ENCODE results near the gene PTPRM. TPM values are rescaled to one million over a fixed set of nuclear protein-coding genes. Genes with fewer than 3 reads are reported as not detected.

PTPRM gene
- total RNA-seq, 1 experiment from 2014 or later, result 100.0 TPM

DNA sequence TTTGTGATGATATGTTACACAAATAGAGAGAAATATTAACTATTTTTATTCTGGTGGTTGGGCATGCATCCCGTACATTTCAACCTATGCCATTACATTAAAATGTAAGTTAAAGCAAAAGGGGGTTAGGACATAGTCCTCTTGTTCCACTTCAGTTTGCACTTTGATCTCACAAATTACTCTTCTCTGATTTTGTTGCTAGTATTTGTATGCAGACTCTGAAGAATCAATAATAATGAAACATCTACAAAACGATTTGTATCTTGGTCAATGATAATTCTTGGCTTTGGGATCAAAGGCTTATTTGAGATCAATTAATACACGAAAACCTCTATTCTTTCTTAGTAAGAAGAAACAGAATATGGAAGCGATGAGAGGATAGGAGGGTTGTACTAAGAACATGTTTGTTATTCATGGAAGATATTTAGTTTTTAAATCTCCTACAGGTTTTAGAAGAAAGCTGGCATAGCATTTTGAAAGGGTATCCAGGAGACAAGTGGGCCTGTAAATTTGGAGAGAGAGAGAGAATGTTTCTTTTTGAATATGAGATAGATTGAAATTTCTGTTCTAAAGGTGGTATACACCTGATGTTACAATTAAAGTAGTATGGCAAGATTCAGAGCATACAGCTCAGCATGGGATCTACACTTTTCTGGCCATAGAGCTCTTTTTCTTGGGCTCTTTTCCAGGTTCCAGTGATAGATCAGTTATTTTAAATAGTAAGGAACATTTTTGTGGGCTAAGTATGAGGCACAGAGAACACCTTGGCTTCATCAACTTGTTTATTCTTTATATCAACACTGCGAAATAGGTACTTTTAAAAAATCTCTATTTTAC, 347.9 kb downstream of the PTPRM start:
- ChIA-PET POLR2A (no interaction called here), CTCF (no interaction called here)
- Histone ChIP-seq H3K9me3 (no peaks in the 10 kb centered on the region), H3K27me3 (replicated peaks; ENCODE audit: control insufficient read depth, insufficient read depth, low read length) (no peaks in the 10 kb centered on the region), H3K36me3 (ENCODE audit: control insufficient read depth, insufficient read depth, low read length) (no peaks in the 10 kb centered on the region; the same call in 1 of the 2 replicates), H3K4me3 (ENCODE audit: low read depth, low read length) (no peak overlapping the region), H3K4me1 (peaks cover under 1% of the 10 kb centered on the region; the same call in 1 of the 2 replicates)
- intact Hi-C loops (cut with micrococcal nuclease; ENCODE audit: unreplicated experiment), result no loop called here
- H3K4me1 Mint-ChIP-seq (ENCODE audit: low read depth, unreplicated experiment), result peaks cover 8% of the 10 kb centered on the region
- no TSS peak for BruUV-seq (replicated peaks)
- no peak overlapping the region for H3K27ac Mint-ChIP-seq (ENCODE audit: unreplicated experiment)
- H3K36me3 Mint-ChIP-seq (ENCODE audit: insufficient read depth, unreplicated experiment), result peaks cover 7% of the 10 kb centered on the region
- H3K27me3 Mint-ChIP-seq (ENCODE audit: insufficient read depth, unreplicated experiment), result no peaks in the 10 kb centered on the region
- peaks cover 5% of the 10 kb centered on the region for H3K9me3 Mint-ChIP-seq (ENCODE audit: unreplicated experiment)
- no peak overlapping the region for H3K4me3 Mint-ChIP-seq (ENCODE audit: unreplicated experiment)
- DNase-seq, result no peak
- TF ChIP-seq, protein P1, sequence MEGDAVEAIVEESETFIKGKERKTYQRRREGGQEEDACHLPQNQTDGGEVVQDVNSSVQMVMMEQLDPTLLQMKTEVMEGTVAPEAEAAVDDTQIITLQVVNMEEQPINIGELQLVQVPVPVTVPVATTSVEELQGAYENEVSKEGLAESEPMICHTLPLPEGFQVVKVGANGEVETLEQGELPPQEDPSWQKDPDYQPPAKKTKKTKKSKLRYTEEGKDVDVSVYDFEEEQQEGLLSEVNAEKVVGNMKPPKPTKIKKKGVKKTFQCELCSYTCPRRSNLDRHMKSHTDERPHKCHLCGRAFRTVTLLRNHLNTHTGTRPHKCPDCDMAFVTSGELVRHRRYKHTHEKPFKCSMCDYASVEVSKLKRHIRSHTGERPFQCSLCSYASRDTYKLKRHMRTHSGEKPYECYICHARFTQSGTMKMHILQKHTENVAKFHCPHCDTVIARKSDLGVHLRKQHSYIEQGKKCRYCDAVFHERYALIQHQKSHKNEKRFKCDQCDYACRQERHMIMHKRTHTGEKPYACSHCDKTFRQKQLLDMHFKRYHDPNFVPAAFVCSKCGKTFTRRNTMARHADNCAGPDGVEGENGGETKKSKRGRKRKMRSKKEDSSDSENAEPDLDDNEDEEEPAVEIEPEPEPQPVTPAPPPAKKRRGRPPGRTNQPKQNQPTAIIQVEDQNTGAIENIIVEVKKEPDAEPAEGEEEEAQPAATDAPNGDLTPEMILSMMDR (IDR thresholded peaks at IDR 0.05; ENCODE audit: insufficient read depth in 1 of 2, low read depth in 1 of 2, low read length in 1 of 2, severe bottlenecking in 1 of 2, unreplicated experiment in 1 of 2), result no peak

DNA sequence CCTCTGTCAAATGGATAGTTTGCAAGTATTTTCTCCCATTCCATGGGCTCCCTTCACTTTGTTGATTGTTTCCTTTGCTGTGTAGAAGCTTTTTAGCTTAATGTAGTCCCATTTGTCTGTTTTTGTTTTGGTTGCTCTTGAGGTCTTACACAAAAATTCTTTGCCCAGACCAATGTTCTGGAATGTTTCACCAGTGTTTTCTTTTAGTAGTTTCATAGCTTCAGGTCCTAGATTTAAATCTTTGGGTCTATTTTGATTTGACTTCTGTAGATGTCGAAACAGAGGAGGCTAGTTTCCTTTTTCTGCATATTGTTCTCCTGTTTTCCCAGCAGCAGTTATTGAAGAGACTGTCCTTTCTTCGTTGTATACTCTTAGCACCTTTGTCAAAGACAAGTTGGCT, 351.6 kb downstream of the PTPRM start:
- Histone ChIP-seq H3K36me3 (ENCODE audit: control insufficient read depth, insufficient read depth, low read length) (no peaks in the 10 kb centered on the region), H3K9me3 (no peaks in the 10 kb centered on the region), H3K4me1 (peaks cover 16% of the 10 kb centered on the region), H3K4me3 (ENCODE audit: low read depth, low read length) (no peak overlapping the region), H3K27me3 (replicated peaks; ENCODE audit: control insufficient read depth, insufficient read depth, low read length) (no peaks in the 10 kb centered on the region)
- peaks cover 20% of the 10 kb centered on the region for H3K4me1 Mint-ChIP-seq (ENCODE audit: low read depth, unreplicated experiment)
- ChIA-PET POLR2A (interaction anchor here (0.7 kb wide), 1 partner anchor 11 kb away, joined by 3 read pairs; no protein-coding TSS in a partner anchor), CTCF (no interaction called here)
- peaks cover 7% of the 10 kb centered on the region for H3K36me3 Mint-ChIP-seq (ENCODE audit: insufficient read depth, unreplicated experiment)
- no peak for DNase-seq
- TF ChIP-seq, protein P1 (IDR thresholded peaks at IDR 0.05; ENCODE audit: insufficient read depth in 1 of 2, low read depth in 1 of 2, low read length in 1 of 2, severe bottlenecking in 1 of 2, unreplicated experiment in 1 of 2), result no peak
- BruUV-seq (replicated peaks), result no TSS peak
- no peak overlapping the region for H3K27ac Mint-ChIP-seq (ENCODE audit: unreplicated experiment)
- H3K4me3 Mint-ChIP-seq (ENCODE audit: unreplicated experiment), result no peak overlapping the region
- H3K27me3 Mint-ChIP-seq (ENCODE audit: insufficient read depth, unreplicated experiment), result no peaks in the 10 kb centered on the region
- intact Hi-C loops (cut with micrococcal nuclease; ENCODE audit: unreplicated experiment), result no loop called here
- peaks cover 17% of the 10 kb centered on the region for H3K9me3 Mint-ChIP-seq (ENCODE audit: unreplicated experiment)

DNA sequence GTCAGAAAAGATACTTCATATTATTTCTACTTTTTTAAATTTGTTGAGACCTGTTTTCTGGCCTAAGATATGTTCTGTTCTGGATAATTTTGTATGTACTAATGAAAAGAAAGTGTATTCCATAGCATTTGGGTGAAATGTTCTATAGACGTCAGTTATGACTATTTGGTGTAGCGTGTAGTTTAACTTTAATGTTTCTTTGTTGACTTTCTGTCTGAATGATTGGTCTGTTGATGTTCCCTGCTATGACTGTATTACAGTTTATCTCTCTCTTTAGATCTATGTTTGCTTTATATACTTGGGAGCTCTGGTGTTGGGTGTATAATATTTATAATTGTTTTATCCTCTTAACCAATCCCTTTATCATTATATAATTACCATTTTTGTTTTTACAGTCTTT, 352.4 kb downstream of the PTPRM start:
- no peaks in the 10 kb centered on the region for H3K27me3 ChIP-seq (replicated peaks; ENCODE audit: control insufficient read depth, insufficient read depth, low read length)
- H3K27me3 Mint-ChIP-seq (ENCODE audit: insufficient read depth, unreplicated experiment), result no peaks in the 10 kb centered on the region
- peaks cover 16% of the 10 kb centered on the region for H3K4me1 ChIP-seq
- H3K9me3 Mint-ChIP-seq (ENCODE audit: unreplicated experiment), result peaks cover 17% of the 10 kb centered on the region
- no peak overlapping the region for H3K27ac Mint-ChIP-seq (ENCODE audit: unreplicated experiment)
- H3K4me1 Mint-ChIP-seq (ENCODE audit: low read depth, unreplicated experiment), result peaks cover 20% of the 10 kb centered on the region
- no peaks in the 10 kb centered on the region for H3K9me3 ChIP-seq
- TF ChIP-seq, protein P1 (IDR thresholded peaks at IDR 0.05; ENCODE audit: insufficient read depth in 1 of 2, low read depth in 1 of 2, low read length in 1 of 2, severe bottlenecking in 1 of 2, unreplicated experiment in 1 of 2), result no peak
- no peak for DNase-seq
- no TSS peak for BruUV-seq (replicated peaks)
- intact Hi-C loops (cut with micrococcal nuclease; ENCODE audit: unreplicated experiment), result no loop called here
- POLR2A ChIA-PET, result no interaction called here
- CTCF ChIA-PET, result no interaction called here
- no peaks in the 10 kb centered on the region for H3K36me3 ChIP-seq (ENCODE audit: control insufficient read depth, insufficient read depth, low read length)
- H3K4me3 ChIP-seq (ENCODE audit: low read depth, low read length), result no peak overlapping the region
- peaks cover 7% of the 10 kb centered on the region for H3K36me3 Mint-ChIP-seq (ENCODE audit: insufficient read depth, unreplicated experiment)
- no peak overlapping the region for H3K4me3 Mint-ChIP-seq (ENCODE audit: unreplicated experiment)

Measured in Caco-2 (cell line).